Keratinocyte (primary cell): ENCODE results near the gene ECEL1. TPM values are rescaled to one million over a fixed set of nuclear protein-coding genes. Genes with fewer than 3 reads are reported as not detected.
"Not testable (repeated sequence)": the region's sequence is repeated elsewhere in the genome, so short reads cannot be mapped to it uniquely, and the experiment has no call there.

Source experiments
- DNase-seq: peaks from one replicate; pipeline ENCODE4 v3.0.0-alpha.2; 2011; ENCODE audit warnings: low read depth, missing footprints, low spot score
- FAIRE-seq: peaks from 2 replicates; lab custom pipeline; 2011; peaks lifted over from hg19 to GRCh38; lab: Jason Lieb, UNC
- H2AFZ ChIP-seq: 2 replicates; pipeline ENCODE4 v1.6.0; 2012; ENCODE audit warnings: low read length, control low read depth, inconsistent platforms; ENCODE audit not compliant: control insufficient read depth
- H3K27ac ChIP-seq: 2 replicates; pipeline ENCODE4 v1.5.1; 2011; ENCODE audit warnings: low read length; ENCODE audit not compliant: control insufficient read depth, insufficient read depth
- H3K27me3 ChIP-seq: 3 replicates; pipeline ENCODE4 v1.6.0; 2011; ENCODE audit warnings: low read length; ENCODE audit not compliant: control insufficient read depth, insufficient read depth; ENCODE audit errors: extremely low read depth
- H3K36me3 ChIP-seq, 2 experiments: 2 replicates in 1 of 2; 3 replicates in 1 of 2; pipeline ENCODE4 v1.5.1; 2011; ENCODE audit warnings: low read length in 2 of 2, mild to moderate bottlenecking in 1 of 2; ENCODE audit not compliant: control insufficient read depth in 2 of 2, insufficient read depth in 2 of 2; ENCODE audit errors: extremely low read depth in 1 of 2
- H3K4me1 ChIP-seq: 3 replicates; pipeline ENCODE4 v1.5.1; 2011; ENCODE audit warnings: low read length; ENCODE audit not compliant: control insufficient read depth, insufficient read depth; ENCODE audit errors: extremely low read depth
- H3K4me2 ChIP-seq: 3 replicates; pipeline ENCODE4 v1.6.0; 2011; ENCODE audit warnings: low read depth, low read length; ENCODE audit not compliant: control insufficient read depth, insufficient read depth; ENCODE audit errors: extremely low read depth
- H3K4me3 ChIP-seq, 3 experiments: fragments of 200-600 bp in 1 of 3; sonication (generic) in 1 of 3; 2 replicates in 2 of 3; 3 replicates in 1 of 3; pipeline ENCODE4 v1.5.1; 2011 to 2016; ENCODE audit warnings: low read length in 3 of 3, mild to moderate bottlenecking in 3 of 3, control low read depth in 2 of 3, inconsistent platforms in 1 of 3, low read depth in 1 of 3, mixed read lengths in 1 of 3, mixed run types in 1 of 3, moderate library complexity in 1 of 3; ENCODE audit not compliant: control insufficient read depth in 2 of 3, insufficient read depth in 2 of 3; ENCODE audit errors: extremely low read depth in 1 of 3
- H3K79me2 ChIP-seq: 2 replicates; pipeline ENCODE4 v1.6.0; 2012; ENCODE audit warnings: low read length; ENCODE audit not compliant: control insufficient read depth, insufficient read depth
- H3K9ac ChIP-seq: 3 replicates; pipeline ENCODE4 v1.6.0; 2011; ENCODE audit warnings: low read length; ENCODE audit not compliant: control insufficient read depth, insufficient read depth; ENCODE audit errors: extremely low read depth
- H3K9me1 ChIP-seq: 3 replicates; pipeline ENCODE4 v1.6.0; 2011; ENCODE audit warnings: low read length; ENCODE audit not compliant: control insufficient read depth, insufficient read depth; ENCODE audit errors: extremely low read depth
- H3K9me3 ChIP-seq: 2 replicates; pipeline ENCODE4 v1.5.1; 2012; ENCODE audit warnings: low read depth, low read length; ENCODE audit not compliant: control insufficient read depth
- H4K20me1 ChIP-seq: 3 replicates; pipeline ENCODE4 v1.6.0; 2011; ENCODE audit warnings: low read length; ENCODE audit not compliant: control insufficient read depth, insufficient read depth; ENCODE audit errors: extremely low read depth
- EZH2 ChIP-seq: IDR thresholded peaks from one replicate; pipeline ENCODE4 v1.6.1; 2012; ENCODE audit warnings: inconsistent platforms, mild to moderate bottlenecking, low read length, moderate library complexity
- dilution Hi-C: fragments of 300-500 bp; cut with MboI; formaldehyde crosslinking; loops from one replicate; pipeline ENCODE4 v1.7.0; 2020; ENCODE audit warnings: low sequenced_read_pairs; ENCODE audit not compliant: extremely low pct_ligation_motif_present
- polyA plus RNA-seq, 5 experiments: library from polyadenylated mRNA; depleted of rRNA in 3 of 5; stranded (reverse) in 3 of 5; stranded (forward) in 1 of 5; unstranded in 1 of 5; fragments of >200 nt; gene quantifications; 1 replicate in 1 of 5; 2 replicates in 3 of 5; 3 replicates in 1 of 5; pipeline versions ENCODE4 v1.2.1 to v1.2.3, GENCODE V29; 2011 to 2012; ENCODE audit warnings: missing spikeins in 2 of 5, low read depth in 1 of 5, low replicate concordance in 1 of 5
- TF ChIP-seq, protein P1 (sequence below), 3 experiments: IDR thresholded peaks in 1 of 3; conservative IDR thresholded peaks in 1 of 3; optimal IDR thresholded peaks in 1 of 3; 2 replicates in 2 of 3; 3 replicates in 1 of 3; pipeline versions ENCODE3 to v1.5.1; 2011; ENCODE audit warnings: low read length in 3 of 3, mild to moderate bottlenecking in 3 of 3, moderate library complexity in 2 of 3, control low read depth in 1 of 3, inconsistent platforms in 1 of 3; ENCODE audit not compliant: insufficient read depth in 2 of 3; ENCODE audit errors: extremely low read depth in 1 of 3

Gene ECEL1
- polyA plus RNA-seq, 1 donor (not counting 4 experiments of a cell fraction or from before 2014, with no cell fraction given) = not detected

DNA sequence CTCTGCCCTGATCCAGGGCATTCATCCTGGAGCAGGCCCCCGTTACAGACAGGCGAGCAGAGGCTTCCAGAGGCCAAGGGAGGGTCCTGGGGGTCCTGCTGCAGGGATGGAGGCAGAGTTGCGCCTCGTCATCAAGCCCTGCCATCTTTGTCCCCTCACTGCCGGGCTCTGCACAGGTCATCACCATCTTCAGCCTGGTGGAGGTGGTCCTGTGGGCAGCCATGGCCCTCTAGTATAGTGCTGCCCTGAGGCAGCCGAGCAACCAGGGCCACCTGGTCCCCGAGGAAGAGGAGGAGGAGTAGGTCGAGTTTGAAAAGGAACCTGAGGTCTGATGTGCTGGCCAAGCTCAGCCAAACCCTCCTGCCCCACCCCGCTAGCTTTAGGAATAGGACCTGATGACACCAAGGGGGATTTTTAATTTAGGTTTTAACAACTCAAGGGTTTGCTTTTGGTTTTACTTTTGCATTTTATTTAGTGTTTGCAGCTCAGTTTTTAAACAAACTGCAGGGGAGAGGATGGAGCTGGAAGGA lies 40.5 kb downstream of the ECEL1 start:
- H3K9me3 ChIP-seq = no peaks in the 10 kb centered on the region
- dilution Hi-C loops = loop anchor here (25.0 kb wide), 1 partner anchor 560 kb away; no protein-coding TSS in a partner anchor
- no peak for TF ChIP-seq EZH2
- TF ChIP-seq, protein P1, sequence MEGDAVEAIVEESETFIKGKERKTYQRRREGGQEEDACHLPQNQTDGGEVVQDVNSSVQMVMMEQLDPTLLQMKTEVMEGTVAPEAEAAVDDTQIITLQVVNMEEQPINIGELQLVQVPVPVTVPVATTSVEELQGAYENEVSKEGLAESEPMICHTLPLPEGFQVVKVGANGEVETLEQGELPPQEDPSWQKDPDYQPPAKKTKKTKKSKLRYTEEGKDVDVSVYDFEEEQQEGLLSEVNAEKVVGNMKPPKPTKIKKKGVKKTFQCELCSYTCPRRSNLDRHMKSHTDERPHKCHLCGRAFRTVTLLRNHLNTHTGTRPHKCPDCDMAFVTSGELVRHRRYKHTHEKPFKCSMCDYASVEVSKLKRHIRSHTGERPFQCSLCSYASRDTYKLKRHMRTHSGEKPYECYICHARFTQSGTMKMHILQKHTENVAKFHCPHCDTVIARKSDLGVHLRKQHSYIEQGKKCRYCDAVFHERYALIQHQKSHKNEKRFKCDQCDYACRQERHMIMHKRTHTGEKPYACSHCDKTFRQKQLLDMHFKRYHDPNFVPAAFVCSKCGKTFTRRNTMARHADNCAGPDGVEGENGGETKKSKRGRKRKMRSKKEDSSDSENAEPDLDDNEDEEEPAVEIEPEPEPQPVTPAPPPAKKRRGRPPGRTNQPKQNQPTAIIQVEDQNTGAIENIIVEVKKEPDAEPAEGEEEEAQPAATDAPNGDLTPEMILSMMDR (optimal IDR thresholded peaks at IDR 0.05 in 1 of 3, IDR thresholded peaks at IDR 0.05 in 1 of 3, conservative IDR thresholded peaks at IDR 0.05 in 1 of 3; ENCODE audit: extremely low read depth in 1 of 3, insufficient read depth in 2 of 3, low read length in 3 of 3) = no peak
- H3K4me1 ChIP-seq = no peaks in the 10 kb centered on the region
- no peaks in the 10 kb centered on the region for H3K27me3 ChIP-seq
- H2AFZ ChIP-seq = no peak overlapping the region
- FAIRE-seq = no peak
- H3K4me2 ChIP-seq = no peak overlapping the region
- H3K79me2 ChIP-seq = no peaks in the 10 kb centered on the region
- H3K27ac ChIP-seq = no peak overlapping the region
- no peaks in the 10 kb centered on the region for H3K36me3 ChIP-seq
- H3K9ac ChIP-seq = no peak overlapping the region
- H3K4me3 ChIP-seq = no peak overlapping the region
- no peaks in the 10 kb centered on the region for H3K9me1 ChIP-seq
- no peaks in the 10 kb centered on the region for H4K20me1 ChIP-seq
- no peak for DNase-seq

DNA sequence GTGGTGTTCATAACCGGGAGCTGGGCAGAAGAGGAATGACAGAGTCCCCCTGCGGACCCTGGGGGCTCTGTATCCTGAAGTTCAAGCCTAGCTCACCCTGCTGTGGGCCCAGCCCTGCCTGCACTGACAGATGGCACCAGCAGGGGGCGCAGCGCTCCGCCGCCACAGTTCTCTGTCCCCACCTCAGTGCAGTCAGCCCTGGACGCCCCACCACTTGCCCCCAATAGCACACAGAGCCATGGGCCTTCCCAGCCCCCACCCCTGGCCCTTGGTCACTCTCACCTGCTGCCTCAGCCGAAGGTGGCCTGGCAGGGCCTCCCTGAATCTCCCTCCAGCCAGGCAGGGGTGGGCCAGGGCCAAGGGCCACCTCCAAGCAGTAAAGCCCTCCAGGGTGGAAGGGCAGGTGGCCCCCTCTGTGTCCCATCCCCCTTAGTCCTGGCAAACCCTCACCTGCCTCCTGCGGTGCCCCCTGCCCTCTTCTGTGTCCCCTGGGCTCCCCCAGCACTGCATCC lies 41.3 kb downstream of the ECEL1 start:
- H4K20me1 ChIP-seq, H3K4me3 ChIP-seq, H2AFZ ChIP-seq, DNase-seq, H3K27ac ChIP-seq, H3K36me3 ChIP-seq, H3K27me3 ChIP-seq, H3K9ac ChIP-seq, H3K4me1 ChIP-seq, H3K9me1 ChIP-seq, FAIRE-seq, H3K79me2 ChIP-seq, H3K9me3 ChIP-seq, H3K4me2 ChIP-seq: not testable (repeated sequence)
- dilution Hi-C loops = loop anchor here (25.0 kb wide), 1 partner anchor 559 kb away; no protein-coding TSS in a partner anchor

DNA sequence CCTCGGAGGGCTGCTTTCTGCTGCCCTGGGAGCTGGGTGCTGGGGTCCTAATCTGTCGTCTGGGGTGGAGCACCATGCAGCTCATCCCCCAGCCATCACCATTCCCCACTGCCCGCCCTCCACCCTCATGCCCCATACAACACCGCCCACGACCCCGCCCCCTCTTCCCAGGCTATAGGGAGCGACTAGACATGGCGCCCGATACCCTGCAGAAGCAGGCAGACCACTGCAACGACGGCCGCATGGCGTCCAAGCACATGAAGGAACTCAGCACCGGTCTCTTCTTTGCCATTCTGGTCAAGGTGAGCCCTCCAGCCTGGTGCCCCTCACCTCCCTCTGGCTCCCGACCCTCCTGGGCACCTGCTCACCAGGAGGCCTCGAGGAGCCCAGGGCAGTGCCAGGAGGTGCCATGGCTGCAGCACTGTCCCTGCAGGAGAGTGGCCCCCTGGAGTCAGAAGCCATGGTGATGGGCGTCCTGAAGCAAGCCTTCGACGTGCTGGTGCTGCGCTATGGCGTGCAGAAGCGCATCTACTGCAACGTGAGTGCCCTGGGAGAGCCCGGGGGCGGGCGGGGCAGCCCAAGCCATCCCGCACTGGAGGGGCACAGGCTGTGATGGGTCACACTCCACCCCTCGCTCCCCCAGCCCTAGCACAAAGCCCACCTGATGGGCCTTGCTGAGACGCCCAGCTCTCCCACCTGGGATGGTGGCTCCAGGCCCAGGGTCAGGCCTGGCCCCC lies 42.3 kb downstream of the ECEL1 start:
- not testable (repeated sequence) for H3K79me2 ChIP-seq, H3K9ac ChIP-seq, H3K36me3 ChIP-seq, DNase-seq, H3K9me3 ChIP-seq, H3K4me1 ChIP-seq, H2AFZ ChIP-seq, FAIRE-seq, H4K20me1 ChIP-seq, H3K4me3 ChIP-seq, H3K27ac ChIP-seq, H3K4me2 ChIP-seq, H3K27me3 ChIP-seq, H3K9me1 ChIP-seq
- dilution Hi-C loops = loop anchor here (25.0 kb wide), 1 partner anchor 558 kb away; no protein-coding TSS in a partner anchor
